Upper lobe of left lung (tissue), 4 donors: ENCODE measurements around the gene UCK2.

ENCODE experiments used
- CTCF ChIP-seq, 6 experiments: fragments of 450-650 bp in 4 of 6; fragments of 200-600 bp in 2 of 6; sonication (generic) in 2 of 6; IDR thresholded peaks; one replicate each; pipeline ENCODE4 v1.5.1; 2016 to 2019; ENCODE audit warnings: antibody characterized with exemption in 6 of 6
- POLR2AphosphoS5 ChIP-seq, 2 donors: sonication (generic); formaldehyde crosslinking; IDR thresholded peaks; one replicate each; pipeline ENCODE4 v1.5.1; 2017; ENCODE audit warnings: antibody characterized with exemption in 2 of 2

- TF ChIP-seq CTCF (IDR thresholded peaks at IDR 0.05) (no peak), POLR2AphosphoS5 (IDR thresholded peaks at IDR 0.05) (no peak)
These were observed 68.0 kb downstream of the UCK2 start for GRCh38 chr1:165895451-165895871.
